Osteocyte (in vitro differentiated cells): ENCODE results near the gene DUOXA2. TPM values are rescaled to one million over a fixed set of nuclear protein-coding genes. Genes with fewer than 3 reads are reported as not detected.
A peak's percentile ranks its signal among the peaks of the same experiment; 100 is the strongest.

Experiments
- DNase-seq: peaks from one replicate; pipeline ENCODE4 v3.0.0; 2021; ENCODE audit warnings: mixed read lengths; ENCODE audit not compliant: unreplicated experiment; ENCODE audit errors: extremely low spot score
- H3K27ac Mint-ChIP-seq: one replicate; pipeline ENCODE4 v1.8.0; 2021; ENCODE audit warnings: mild to moderate bottlenecking, mixed read lengths; ENCODE audit not compliant: unreplicated experiment
- H3K27me3 Mint-ChIP-seq: one replicate; pipeline ENCODE4 v1.8.0; 2021; ENCODE audit warnings: mixed read lengths; ENCODE audit not compliant: unreplicated experiment
- H3K36me3 Mint-ChIP-seq: one replicate; pipeline ENCODE4 v1.8.0; 2021; ENCODE audit warnings: mixed read lengths; ENCODE audit not compliant: unreplicated experiment
- H3K4me1 Mint-ChIP-seq: one replicate; pipeline ENCODE4 v1.8.0; 2021; ENCODE audit warnings: mixed read lengths; ENCODE audit not compliant: unreplicated experiment
- H3K4me3 Mint-ChIP-seq: one replicate; pipeline ENCODE4 v1.8.0; 2021; ENCODE audit warnings: mild to moderate bottlenecking, moderate library complexity, mixed read lengths; ENCODE audit not compliant: unreplicated experiment
- H3K9me3 Mint-ChIP-seq: one replicate; pipeline ENCODE4 v1.8.0; 2021; ENCODE audit warnings: mixed read lengths; ENCODE audit not compliant: unreplicated experiment
- CTCF ChIP-seq: fragments of 200-600 bp; sonication (generic); IDR thresholded peaks from 2 replicates; pipeline ENCODE4 v1.5.0; 2021; ENCODE audit warnings: antibody characterized with exemption, mild to moderate bottlenecking, moderate library complexity
- total RNA-seq: library from RNA; stranded (reverse); gene quantifications from 2 replicates; pipeline ENCODE4 v1.2.1, GENCODE V29; 2021

Gene DUOXA2
- total RNA-seq, 1 donor from 2014 or later, result not detected

DNA sequence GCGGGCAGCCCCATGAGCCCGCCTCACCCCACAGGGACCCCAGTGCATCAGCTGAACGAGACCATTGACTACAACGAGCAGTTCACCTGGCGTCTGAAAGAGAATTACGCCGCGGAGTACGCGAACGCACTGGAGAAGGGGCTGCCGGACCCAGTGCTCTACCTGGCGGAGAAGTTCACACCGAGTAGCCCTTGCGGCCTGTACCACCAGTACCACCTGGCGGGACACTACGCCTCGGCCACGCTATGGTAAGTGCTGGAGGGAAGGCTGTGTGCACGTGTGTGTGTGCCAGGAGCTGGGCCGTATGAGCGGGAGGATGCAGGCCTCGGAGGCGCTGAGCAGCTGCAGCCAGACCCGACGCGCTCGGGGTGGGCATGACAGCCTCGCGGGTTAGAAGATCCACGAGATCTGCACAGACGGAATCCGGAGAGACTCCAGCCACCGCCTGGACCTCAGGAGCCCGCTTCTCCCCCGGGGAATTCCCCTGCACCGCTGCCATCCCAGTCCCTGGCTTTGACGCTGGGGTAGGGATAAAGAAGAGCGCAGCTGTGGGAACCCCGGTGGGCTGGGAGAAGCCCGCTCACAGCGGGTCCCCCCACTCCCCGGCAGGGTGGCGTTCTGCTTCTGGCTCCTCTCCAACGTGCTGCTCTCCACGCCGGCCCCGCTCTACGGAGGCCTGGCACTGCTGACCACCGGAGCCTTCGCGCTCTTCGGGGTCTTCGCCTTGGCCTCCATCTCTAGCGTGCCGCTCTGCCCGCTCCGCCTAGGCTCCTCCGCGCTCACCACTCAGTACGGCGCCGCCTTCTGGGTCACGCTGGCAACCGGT lies 2.6 kb downstream of the DUOXA2 start:
- Mint-ChIP-seq H3K9me3 (no peaks in the 10 kb centered on the region), H3K4me1 (peaks cover 12% of the 10 kb centered on the region), H3K27ac (no peak overlapping the region), H3K36me3 (no peaks in the 10 kb centered on the region), H3K4me3 (no peak overlapping the region), H3K27me3 (peaks cover 42% of the 10 kb centered on the region)
- DNase-seq, result no peak
- no peak for TF ChIP-seq CTCF

DNA sequence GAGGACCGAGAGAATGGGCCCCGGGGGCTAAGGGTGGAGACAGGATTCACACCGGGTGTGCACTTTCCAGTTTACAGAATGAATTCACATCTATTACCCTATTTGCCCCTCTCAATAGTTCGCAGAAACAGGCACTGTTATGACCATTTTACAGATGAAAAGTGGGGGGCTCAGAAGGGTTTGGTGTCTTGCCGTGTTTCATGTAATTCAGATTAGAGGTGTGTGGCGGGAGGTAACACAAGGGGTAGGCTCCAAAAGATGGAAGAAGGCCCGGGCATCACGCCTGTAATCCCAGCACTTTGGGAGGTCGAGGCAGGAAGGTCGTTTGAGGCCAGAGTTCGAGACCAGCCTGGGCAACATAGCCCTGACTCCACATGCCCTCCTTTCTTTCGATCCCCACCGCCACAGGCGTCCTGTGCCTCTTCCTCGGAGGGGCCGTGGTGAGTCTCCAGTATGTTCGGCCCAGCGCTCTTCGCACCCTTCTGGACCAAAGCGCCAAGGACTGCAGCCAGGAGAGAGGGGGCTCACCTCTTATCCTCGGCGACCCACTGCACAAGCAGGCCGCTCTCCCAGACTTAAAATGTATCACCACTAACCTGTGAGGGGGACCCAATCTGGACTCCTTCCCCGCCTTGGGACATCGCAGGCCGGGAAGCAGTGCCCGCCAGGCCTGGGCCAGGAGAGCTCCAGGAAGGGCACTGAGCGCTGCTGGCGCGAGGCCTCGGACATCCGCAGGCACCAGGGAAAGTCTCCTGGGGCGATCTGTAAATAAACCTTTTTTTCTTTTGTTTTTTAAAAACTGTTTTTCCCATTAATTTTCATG lies 3.4 kb downstream of the DUOXA2 start:
- Mint-ChIP-seq H3K9me3 (no peaks in the 10 kb centered on the region), H3K4me3 (peak overlapping the region; percentile 24), H3K27me3 (peaks cover 33% of the 10 kb centered on the region), H3K27ac (no peak overlapping the region), H3K36me3 (no peaks in the 10 kb centered on the region), H3K4me1 (peaks cover 8% of the 10 kb centered on the region)
- DNase-seq, result no peak
- no peak for TF ChIP-seq CTCF

DNA sequence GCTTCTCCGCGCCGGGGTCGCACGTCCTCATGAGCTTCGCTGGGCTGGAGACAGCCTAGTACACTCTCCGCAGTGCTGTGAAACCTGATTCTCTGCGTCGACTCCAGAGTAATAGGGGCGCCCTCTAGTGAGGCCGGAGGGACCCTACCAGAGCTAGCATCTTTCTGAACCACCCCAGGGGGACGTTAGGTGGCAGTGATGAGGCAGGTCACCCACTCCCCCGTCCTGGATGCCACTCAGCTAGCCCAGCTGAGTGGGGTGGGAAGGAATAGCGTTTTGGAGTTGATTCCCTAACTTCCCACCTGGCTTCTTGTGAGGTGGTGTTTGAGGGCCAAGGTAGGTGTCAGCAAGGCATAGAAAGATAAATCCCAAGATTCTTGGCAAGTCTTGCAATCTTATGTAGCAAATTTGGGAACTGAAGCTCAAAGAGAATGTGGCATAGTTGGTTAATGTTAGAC lies 4.0 kb downstream of the DUOXA2 start:
- Mint-ChIP-seq H3K4me1 (peaks cover 7% of the 10 kb centered on the region), H3K27me3 (peaks cover 30% of the 10 kb centered on the region), H3K27ac (no peak overlapping the region), H3K9me3 (no peaks in the 10 kb centered on the region), H3K4me3 (peak overlapping the region; percentile 24), H3K36me3 (no peaks in the 10 kb centered on the region)
- peak; percentile 99 for TF ChIP-seq CTCF
- peak; percentile 95 for DNase-seq

GRCh38 chr15:45118996-45119395 lies 4.9 kb downstream of the DUOXA2 start:
- Mint-ChIP-seq H3K27ac (no peak overlapping the region), H3K4me1 (peaks cover 6% of the 10 kb centered on the region), H3K9me3 (no peaks in the 10 kb centered on the region), H3K4me3 (no peak overlapping the region), H3K27me3 (peaks cover 23% of the 10 kb centered on the region), H3K36me3 (no peaks in the 10 kb centered on the region)
- no peak for DNase-seq
- TF ChIP-seq CTCF, result no peak
